Measurements from ENCODE around the gene PNP. TPM values are rescaled to one million over a fixed set of nuclear protein-coding genes. Genes with fewer than 3 reads are reported as not detected.
"Not testable (repeated sequence)": the region's sequence is repeated elsewhere in the genome, so short reads cannot be mapped to it uniquely, and the experiment has no call there.

The PNP gene
- polyA plus RNA-seq (ENCODE audit: insufficient read length in 4 of 4) = 10 to 100 TPM; 55.0 to 95.5 (median 62.3) TPM

DNA sequence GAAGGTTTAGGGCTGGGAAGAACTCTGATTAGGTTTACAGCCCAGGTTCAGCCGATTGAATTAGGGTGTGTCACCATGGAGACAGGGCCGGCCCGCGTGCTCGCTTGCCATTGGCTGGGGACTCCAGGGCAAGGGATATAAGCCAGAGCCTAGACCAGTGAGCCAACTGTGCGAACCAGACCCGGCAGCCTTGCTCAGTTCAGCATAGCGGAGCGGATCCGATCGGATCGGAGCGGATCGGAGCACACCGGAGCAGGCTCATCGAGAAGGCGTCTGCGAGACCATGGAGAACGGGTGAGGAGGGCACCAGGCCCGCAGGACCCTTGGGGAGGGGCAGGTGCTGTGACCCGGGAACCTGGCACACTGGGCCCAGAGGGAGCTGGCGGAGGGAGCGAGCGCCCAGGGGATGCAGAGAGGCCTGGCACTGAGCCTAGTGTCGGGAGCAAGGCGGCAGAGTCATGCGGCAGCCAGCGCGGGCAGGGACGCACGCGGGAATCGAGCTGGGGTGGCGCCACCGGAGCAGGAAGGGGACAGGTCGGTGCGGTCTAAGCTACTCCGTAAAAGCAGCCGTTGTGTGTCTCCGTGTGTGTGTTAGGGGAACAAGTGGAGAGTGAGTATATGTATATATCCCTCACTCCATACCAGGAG lies at the start of gene PNP:
PNP (plus strand) TSS at position 165 of the 648 bp plus-strand sequence; CDS start at position 284, 119 bp downstream.
- peak in 2 of 4 donors; percentile 62 to 74 for DNase-seq (ENCODE audit: low read depth in 4 of 4, low spot score in 2 of 4)

- no peak for DNase-seq (ENCODE audit: low read depth in 4 of 4, low spot score in 2 of 4)
These were observed 49.8 kb upstream of the PNP start for GRCh38 chr14:20419419-20419818.

DNA sequence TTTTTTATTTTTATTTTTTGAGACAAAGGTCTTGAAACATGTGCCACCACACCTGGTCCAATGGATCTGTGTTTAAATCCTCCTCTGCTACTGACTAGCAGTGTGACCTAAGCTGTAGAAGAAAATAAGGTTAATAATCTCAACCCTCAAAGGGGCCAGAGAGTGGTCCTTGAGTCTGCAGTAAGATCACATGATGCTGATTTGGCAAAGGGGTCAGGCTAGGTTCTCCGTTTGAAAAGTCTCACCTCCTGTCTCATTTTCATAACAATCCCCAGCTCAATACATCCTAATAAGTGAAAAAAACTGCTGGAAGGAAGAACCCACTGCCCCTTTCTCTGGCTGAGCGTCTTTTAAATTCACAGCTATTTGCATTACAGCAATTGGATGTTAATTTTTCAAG lies 47.9 kb upstream of the PNP start:
- no peak for DNase-seq (ENCODE audit: low read depth in 4 of 4, low spot score in 2 of 4)

GRCh38 chr14:20422886-20423285 lies 46.3 kb upstream of the PNP start:
- no peak for DNase-seq (ENCODE audit: low read depth in 4 of 4, low spot score in 2 of 4)

DNA sequence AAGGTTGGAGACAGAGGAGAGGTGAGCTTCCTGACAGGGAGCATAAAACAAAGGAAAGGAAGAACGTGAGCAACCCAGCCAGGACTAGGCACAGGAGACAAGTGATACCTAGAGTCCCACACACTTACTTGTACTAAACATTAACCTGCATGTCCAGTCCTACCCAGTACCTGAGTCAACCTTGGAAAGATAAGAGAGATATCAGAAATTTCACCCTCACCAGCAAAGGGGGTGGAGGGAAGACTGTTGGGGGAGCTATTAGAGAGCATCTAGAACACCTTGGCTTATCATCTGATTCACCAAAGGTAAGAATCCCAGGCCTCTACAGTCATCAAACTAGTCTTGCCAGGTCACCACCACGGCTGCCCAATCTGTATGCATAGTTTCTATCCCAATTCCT lies 44.4 kb upstream of the PNP start:
- DNase-seq (ENCODE audit: low read depth in 4 of 4, low spot score in 2 of 4) = no peak

DNA sequence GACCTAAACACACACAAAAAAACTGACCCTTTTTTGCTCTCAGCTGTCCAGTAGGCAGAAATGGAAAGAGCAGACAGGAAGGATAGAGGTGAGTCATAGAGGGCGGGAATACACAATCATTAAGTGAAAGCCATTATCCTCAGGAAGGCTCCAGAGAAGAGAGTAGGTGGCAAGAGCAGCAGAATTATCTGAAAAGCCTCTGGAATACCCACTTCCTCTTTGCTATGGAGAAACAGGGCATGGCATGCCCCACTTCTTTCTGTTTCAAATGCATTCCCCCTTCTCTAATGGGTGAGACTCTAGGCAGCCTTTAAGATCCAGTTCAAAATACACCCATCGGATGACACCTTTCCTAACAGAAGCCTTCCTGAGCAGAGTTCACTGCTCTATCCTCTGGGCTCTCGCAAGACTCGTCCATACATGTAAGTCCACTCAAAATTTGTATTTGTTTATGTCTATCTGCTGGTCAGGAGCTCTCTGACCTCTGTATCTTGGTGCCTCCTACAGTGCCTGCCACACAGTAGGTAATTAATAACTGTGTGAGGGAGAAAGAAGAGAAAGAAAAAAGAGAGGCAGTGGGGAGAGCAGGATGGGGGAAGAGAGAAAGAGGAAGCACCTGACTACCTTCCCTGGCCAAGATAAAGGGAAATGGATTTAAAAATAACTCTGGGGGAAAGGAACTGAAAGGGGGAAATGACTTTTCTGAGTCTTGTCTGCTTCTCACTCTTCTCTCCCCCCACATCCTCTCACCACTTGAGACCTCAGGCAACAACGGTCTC lies 41.8 kb upstream of the PNP start:
- DNase-seq (ENCODE audit: low read depth in 4 of 4, low spot score in 2 of 4) = no peak

DNA sequence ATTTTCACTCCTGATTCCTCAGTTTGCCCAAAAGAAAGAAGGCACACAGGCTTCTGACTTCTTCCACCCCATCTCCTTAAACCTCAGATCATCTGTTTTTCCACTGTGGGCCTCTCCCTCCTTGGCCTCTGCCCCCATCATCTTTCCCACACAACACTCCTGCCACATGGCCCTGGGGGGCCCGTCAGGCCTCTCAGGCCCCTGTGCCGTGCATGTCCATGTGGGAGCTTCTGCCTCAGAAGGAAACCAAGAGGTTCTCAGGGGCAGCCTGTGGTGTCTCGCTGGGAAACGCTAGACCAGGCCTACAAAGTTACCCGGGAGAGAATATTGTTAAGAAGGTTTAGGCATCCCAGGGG lies 41.2 kb upstream of the PNP start:
- DNase-seq (ENCODE audit: low read depth in 4 of 4, low spot score in 2 of 4) = no peak

DNA sequence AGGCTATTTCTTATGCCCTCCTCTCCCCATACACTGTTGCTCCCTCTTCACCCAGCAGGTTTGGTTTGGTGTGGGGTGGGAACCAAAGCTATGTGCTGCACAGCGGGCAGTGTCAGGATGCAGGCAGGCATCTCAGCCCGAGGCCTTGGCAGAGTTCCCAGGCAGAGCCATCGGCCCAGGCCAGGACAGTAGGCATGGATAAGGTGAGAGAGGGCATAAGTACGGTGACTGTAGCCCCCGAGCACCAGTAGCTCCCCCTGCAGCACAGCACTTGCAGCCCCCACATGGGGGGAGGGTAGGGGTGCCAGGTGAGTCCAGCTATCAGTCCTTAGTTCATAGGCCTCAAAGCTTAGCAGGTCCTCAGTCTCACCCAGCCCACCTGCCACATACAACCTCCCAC lies 40.4 kb upstream of the PNP start:
- no peak for DNase-seq (ENCODE audit: low read depth in 4 of 4, low spot score in 2 of 4)

DNA sequence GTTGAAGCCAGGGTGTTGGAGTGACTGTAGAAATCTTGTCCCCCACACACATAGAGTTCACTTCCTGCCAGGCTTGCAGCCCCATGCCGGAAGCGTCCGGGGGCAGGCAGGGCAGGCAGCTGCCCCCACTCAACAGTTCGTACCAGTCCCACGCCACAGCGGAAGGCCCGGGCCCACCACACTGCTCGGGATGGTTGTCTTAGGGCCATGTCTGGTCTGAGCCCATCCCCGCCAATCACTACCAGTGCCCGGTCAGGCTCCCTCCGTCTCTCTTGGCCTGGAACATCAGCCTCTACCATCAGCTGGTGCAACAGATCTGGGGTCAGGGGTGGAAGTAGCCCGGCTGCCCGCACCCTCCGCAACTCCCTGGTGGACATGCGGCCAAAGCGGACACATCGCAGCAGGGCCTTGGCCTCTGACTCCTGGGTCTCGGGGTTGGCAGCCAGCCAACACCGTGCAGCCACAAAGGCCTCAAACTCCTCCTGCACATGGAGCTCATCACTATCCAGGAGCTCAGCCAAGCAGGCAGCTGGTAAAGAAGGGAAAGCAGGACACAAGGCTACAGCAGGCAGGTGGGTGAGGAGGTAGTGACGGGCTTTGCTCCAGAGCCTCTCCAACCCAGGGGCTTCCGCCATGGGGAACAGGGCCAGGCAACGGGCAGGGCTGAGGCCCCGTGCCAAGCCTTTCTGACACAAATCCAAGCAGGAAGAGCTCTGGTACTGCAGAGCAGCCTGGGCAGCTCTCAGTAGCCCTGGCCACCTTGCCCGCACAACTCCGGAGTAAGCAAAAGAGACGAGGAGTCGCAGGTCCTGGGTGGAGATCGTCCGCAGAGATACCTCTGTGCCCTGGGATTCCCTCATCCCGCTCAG lies 39.2 kb upstream of the PNP start:
- no peak for DNase-seq (ENCODE audit: low read depth in 4 of 4, low spot score in 2 of 4)

DNA sequence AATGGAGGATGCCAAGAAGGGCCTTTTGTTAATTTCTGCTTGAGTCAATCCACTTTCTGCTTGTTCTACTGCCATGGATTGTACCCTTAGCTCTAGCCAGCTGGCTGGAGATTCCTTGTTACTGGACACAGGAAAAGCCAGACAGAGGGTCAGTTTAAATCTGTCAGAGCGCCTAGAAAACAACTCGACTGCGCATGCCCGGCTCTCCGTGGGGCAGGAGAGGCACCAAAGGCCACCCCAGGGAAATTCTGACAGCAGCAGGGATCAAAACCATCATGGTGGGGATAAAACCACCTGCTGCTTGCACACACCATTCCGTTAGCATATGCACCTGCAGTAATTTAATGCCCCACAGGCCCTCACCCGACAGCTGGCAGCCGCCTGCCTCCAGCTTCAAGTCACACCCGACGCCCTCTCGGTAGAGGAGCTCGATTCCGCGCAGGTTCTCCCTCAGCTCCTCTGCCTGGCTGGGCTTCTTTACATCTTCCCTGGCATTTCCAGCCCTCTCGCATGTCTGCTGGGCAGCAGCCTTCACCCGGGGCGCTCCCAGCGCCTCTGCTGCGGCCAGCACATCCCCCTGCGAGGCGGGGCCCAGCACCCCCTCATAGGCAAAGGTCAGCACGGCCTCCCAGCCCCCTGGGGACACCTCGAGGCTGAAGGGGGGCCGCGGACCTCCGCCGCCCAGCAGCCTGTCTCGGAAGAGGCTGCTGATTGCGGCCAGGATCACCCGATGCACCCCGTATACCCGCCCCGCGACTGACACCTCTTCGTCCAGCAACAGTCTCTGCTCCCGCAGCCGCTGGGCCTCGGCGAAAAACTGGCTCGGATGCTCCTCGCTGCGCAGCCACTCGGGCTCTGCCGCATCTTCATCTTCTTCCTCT lies 34.3 kb upstream of the PNP start:
- no peak for DNase-seq (ENCODE audit: low read depth in 4 of 4, low spot score in 2 of 4)

DNA sequence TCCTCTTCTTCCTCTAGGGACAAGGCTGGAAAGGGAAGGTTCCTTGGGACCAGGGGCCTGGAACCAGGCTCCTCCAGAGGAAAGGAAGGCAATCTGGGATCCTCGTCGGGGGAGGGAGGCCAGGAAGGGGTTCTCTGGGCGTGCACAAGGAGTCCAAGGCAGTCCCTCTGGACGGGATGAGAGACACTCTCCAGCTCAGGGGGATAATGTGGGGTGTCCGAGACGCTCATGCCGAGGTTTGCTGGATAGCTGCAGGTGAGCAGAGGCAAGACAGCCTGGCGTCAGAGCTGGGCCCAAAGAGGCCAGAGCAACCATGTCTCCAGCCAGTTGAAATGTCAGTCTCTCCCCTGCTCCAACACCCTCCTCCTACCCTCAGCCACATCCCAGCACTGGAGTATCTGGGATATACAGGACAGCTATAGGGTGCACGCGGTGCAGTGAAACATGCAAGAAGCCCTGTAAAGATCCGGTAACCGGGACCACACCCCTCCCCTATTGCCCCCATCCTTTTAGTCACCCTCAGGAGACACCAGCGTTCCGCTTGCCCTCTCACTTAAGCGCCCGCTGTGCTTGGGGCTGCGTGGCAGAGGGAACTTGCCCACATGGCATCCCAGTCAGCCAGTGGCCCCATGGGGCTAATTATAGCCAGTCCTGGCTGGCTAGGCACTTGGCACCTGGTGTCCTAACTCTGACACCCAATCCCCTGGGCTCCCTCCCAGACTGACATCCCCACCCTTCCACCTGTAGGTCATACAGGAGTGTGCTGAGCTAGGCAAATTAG lies 33.4 kb upstream of the PNP start, which contains the start of gene KLHL33:
KLHL33 (minus strand) TSS at position 585 of the 781 bp plus-strand sequence; CDS start at position 230, 355 bp downstream.
- no peak for DNase-seq (ENCODE audit: low read depth in 4 of 4, low spot score in 2 of 4)

DNA sequence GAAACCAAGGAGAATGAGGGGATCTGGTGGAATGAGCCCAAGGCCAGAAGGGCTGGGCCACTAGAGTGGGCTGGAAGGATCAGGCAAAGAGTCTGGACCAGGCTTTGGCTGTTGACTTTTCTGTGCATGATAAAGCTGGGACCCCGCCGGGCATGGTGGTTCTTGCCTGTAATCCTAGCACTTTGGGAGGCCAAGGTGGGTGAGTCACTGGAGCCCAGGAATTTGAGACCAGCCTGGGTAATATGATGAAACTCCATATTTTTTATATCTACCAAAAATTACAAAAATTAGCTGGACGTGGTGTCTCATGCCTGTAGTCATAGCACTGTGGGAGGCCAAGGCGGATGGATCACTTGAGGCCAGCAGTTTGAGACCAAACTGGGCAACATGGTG lies 32.8 kb upstream of the PNP start:
- DNase-seq (ENCODE audit: low read depth in 4 of 4, low spot score in 2 of 4) = no peak

DNA sequence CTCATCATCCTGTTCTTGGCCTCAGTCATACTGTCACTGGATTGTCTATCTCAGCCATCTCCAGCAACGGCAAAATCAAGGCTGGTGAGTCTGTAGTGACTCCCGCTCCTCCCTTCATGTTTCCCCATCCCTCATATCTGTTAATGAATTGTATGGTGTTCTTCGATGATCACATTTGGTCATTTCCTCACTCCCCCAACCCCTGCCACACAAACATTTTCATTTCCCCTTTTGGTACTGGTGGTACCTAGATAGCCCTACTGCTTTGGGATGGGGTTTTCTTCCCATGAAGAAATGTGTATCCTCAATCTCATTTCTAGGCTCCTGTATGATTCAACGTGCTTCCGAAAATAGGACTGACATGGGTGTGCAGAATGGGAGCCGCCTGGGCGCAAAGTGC lies 30.5 kb upstream of the PNP start:
- no peak for DNase-seq (ENCODE audit: low read depth in 4 of 4, low spot score in 2 of 4)

- no peak for DNase-seq (ENCODE audit: low read depth in 4 of 4, low spot score in 2 of 4)
These were observed 28.7 kb upstream of the PNP start for GRCh38 chr14:20440465-20440864.

- DNase-seq (ENCODE audit: low read depth in 4 of 4, low spot score in 2 of 4) = no peak
These were observed 28.3 kb upstream of the PNP start for GRCh38 chr14:20440882-20441281.

GRCh38 chr14:20441461-20441860 lies 27.7 kb upstream of the PNP start:
- no peak for DNase-seq (ENCODE audit: low read depth in 4 of 4, low spot score in 2 of 4)

GRCh38 chr14:20443650-20444049 lies 25.6 kb upstream of the PNP start:
- DNase-seq (ENCODE audit: low read depth in 4 of 4, low spot score in 2 of 4) = not testable (repeated sequence)

DNA sequence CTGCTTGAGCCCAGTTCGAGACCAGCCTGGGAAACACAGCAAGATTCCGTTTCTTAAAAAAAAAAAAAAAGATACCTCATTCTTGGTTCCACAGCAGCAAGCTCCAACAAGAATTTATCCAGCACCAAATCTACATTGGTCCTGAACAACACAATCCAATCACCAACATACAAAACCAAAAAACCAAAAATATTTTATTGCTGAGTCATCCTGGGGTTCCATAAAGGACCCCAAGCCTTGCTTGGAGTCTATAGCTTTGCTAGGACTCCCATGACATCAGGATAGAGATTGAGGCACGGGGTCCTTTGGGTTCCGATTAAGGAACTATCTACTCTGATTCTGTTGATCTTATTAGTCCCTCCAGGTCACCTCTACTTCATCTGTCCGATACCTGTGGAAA lies 22.3 kb upstream of the PNP start:
- no peak for DNase-seq (ENCODE audit: low read depth in 4 of 4, low spot score in 2 of 4)

GRCh38 chr14:20452831-20453230 lies 16.4 kb upstream of the PNP start:
- DNase-seq (ENCODE audit: low read depth in 4 of 4, low spot score in 2 of 4) = not testable (repeated sequence)
